Measurements from ENCODE around the gene LDLR.
A peak's percentile ranks its signal among the peaks of the same experiment; 100 is the strongest.
"Not testable (repeated sequence)": the region's sequence is repeated elsewhere in the genome, so short reads cannot be mapped to it uniquely, and the experiment has no call there.

The LDLR gene

DNA sequence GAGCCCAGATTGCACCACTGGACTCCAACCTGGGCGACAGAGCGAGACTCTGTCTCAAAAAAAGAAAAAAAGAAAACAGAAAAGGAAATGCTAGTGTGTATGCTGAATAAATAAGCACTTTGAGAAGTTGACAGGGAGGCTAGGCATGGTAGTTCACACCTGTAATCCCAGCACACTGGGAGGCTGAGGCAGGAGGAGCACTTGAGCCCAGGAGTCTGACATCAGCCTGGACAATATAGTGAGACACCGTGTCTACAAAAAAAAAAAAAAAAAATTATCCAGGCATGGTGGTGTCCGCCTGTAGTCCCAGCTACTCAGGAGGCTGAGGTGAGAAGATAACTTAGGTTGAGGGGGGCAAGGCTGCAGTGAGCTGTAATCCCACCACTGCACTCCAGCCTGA lies 19.1 kb upstream of the LDLR start:
- no peak for DNase-seq (ENCODE audit: low read depth, low spot score)

DNA sequence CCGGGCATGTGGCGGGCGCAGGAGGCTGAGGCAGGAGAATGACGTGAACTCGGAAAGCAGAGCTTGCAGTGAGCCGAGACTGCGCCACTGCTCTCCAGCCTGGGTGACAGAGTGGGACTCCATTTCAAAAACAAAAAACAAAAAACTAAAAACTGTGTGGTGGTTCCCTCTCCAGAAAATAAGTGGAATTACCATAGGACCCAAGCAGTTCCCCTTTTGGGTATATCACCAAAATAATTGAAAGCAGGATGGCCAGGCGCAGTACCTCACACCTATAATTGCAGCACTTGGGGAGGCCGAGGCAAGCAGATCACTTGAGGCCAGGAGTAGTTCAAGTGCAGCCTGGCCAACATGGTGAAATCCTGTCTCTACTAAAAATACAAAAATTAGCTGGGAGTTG lies 15.7 kb upstream of the LDLR start:
- no peak for DNase-seq (ENCODE audit: low read depth, low spot score)

DNA sequence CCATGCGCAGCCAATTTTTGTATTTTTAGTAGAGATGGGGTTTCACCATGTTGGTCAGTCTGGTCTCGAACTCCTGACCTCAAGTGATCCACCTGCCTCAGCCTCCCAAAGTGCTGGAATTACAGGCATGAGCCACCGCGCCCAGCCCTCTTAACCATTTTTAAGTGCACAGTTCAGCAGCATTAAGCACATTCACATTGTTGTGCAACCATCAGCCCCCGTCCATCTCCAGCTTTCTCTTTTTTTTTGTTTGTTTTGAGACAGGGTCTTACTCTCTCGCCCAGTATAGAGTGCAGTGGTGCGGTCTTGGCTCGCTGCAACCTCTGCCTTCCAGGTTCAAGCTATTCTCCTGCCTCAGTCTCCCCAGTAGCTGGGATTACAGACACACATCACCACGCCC lies 12.5 kb upstream of the LDLR start:
- not testable (repeated sequence) for DNase-seq (ENCODE audit: low read depth, low spot score)

DNA sequence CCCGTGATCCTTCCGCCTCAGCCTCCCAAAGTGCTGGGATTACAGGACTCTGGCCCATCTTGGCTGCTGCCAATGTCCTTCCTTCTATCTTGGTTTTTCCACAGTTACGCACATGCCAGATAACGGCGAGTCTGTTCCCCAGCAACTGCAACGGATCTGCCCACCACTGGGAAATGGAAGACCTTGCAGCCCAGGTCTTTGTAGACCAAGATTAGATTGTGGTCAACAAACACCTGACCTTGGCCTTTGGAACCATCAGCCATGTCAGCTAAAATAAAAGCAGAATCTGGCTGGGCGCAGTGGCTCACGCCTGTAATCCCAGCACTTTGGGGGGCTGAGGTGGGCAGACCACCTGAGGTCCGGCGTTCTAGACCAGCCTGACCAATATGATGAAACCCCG lies 10.4 kb upstream of the LDLR start:
- DNase-seq (ENCODE audit: low read depth, low spot score), result no peak

DNA sequence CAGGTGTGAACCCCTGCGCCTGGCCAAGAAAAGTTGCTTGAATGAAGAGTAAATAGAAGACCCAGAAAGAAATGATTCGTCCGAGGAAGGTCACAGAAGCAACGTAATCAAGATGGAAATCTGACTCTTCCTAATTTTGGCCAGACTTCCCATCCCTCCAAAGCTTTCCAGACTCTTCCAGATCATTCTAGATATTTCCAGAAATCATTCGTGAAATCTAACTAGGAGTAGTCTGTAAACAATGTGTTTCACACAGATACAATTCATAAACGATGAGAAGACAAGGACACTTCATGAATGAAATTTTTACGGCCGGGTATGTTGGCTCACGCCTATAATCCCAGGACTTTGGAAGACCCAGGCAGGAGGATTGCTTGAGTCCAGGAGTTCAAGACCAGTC lies 9.3 kb upstream of the LDLR start:
- DNase-seq (ENCODE audit: low read depth, low spot score), result no peak

DNA sequence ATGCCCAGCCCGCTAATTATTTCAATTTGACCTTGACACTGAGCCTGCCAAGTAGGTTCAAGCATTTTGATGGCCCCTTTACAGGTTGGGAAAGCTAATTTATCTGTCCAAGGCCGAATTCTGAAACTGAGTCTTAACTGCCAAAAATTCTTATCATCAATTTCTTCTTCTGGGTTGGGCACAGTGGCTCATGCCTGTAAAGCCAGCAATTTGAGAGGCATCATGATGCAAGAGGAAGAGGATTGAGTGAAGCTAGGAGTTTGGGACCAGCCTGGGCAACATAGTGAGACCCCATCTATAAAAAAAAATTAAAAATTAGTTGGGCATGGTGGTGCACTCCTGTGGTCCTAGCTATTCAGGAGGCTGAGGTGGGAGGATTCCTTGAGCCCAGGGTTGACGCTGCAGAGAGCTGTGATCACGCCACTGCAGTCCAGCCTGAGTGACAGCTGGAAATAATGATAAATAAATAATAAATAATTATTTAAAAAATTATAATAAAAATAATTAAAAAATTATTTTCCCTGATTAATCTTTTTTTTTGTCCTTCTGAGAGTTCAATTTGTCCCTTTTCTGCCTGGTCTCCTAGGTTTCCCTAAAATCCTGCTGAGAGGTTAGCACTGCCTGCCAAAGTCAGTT lies 1.3 kb upstream of the LDLR start:
- no peak for DNase-seq (ENCODE audit: low read depth, low spot score)

DNA sequence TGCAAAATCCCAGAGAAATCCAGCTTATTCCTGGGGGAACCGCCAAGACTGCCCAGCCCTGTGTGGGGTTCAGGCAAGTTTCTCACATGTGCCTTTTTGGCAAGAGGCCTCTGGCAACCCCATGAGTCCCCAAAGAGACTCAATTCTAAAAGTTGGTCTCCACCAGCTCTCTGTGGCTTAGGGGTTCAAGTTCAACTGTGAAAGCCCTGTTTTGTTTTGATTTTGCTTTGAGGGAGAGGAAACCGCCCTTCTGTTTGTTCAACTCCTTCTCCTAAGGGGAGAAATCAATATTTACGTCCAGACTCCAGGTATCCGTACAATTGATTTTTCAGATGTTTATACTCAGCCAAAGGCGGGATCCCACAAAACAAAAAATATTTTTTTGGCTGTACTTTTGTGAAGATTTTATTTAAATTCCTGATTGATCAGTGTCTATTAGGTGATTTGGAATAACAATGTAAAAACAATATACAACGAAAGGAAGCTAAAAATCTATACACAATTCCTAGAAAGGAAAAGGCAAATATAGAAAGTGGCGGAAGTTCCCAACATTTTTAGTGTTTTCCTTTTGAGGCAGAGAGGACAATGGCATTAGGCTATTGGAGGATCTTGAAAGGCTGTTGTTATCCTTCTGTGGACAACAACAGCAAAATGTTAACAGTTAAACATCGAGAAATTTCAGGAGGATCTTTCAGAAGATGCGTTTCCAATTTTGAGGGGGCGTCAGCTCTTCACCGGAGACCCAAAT lies 583 bp upstream of the LDLR start:
- no peak for DNase-seq (ENCODE audit: low read depth, low spot score)

DNA sequence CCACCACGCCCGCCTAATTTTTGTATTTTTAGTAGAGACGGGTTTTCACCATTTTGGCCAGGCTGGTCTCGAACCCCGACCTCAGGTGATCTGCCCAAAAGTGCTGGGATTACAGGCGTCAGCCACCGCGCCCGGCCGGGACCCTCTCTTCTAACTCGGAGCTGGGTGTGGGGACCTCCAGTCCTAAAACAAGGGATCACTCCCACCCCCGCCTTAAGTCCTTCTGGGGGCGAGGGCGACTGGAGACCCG lies 676 bp downstream of the LDLR start:
- not testable (repeated sequence) for DNase-seq (ENCODE audit: low read depth, low spot score)

DNA sequence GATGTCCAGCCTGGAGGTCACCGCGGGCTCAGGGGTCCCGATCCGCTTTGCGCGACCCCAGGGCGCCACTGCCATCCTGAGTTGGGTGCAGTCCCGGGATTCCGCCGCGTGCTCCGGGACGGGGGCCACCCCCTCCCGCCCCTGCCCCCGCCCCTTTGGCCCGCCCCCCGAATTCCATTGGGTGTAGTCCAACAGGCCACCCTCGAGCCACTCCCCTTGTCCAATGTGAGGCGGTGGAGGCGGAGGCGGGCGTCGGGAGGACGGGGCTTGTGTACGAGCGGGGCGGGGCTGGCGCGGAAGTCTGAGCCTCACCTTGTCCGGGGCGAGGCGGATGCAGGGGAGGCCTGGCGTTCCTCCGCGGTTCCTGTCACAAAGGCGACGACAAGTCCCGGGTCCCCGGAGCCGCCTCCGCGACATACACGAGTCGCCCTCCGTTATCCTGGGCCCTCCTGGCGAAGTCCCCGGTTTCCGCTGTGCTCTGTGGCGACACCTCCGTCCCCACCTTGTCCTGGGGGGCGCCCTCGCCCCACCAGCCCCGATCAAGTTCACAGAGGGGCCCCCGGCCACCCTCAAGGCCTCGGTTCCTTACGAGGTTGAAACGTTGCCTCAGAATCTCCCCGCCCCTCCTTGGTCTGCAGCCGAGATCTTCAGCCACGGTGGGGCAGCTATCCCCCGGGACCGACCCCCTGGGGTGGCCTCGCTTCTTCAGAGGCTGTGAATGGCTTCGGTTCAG lies 1.2 kb downstream of the LDLR start:
- peak; percentile 98 for DNase-seq (ENCODE audit: low read depth, low spot score)

DNA sequence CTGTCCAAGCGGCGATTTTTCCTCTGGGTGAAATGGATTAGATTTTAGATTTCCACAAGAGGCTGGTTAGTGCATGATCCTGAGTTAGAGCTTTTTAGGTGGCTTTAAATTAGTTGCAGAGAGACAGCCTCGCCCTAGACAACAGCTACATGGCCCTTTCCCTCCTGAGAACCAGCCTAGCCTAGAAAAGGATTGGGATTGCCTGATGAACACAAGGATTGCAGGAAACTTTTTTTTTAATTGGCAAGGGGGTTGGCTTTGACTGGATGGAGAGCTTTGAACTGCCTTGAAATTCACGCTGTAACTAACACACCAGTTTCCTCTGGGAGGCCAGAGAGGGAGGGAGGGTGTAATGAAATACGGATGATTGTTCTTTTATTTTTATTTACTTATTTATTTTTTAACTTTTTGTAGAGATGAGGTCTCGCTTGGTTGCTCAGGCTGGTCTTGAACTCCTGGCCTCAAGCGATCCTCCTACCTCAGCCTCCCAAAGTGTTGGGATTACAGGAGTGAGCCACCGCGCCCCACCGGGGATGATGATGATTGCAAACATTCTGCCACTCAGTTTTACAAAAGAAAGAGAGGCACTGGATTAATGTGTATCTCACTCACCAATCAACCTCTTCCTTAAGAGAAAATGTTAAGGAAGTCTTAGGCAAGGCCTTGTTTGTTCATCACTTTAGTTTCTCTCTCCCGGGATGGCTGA lies 1.9 kb downstream of the LDLR start:
- DNase-seq (ENCODE audit: low read depth, low spot score), result no peak

DNA sequence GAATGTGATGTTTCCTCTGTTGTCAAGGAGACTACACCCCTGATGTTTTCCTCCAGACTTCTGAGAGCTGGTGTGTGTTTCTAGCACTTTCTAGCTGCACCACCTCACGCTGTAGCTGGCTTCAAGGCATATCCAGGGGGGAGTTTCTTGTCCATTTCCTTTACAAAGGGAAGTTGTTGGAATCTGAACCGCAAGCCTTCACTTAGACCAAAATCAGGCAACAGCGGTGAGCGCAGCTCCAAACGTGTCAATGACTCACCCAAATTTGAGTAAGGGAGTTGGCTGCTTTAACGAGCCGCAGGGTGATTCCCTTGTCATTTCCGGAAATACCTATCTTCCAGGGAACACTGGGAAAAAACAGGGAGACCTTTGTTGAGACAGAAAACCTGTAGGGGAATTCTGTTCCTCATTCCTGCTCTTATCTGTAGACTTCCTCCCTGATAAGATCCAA lies 2.5 kb downstream of the LDLR start:
- DNase-seq (ENCODE audit: low read depth, low spot score), result peak; percentile 97

DNA sequence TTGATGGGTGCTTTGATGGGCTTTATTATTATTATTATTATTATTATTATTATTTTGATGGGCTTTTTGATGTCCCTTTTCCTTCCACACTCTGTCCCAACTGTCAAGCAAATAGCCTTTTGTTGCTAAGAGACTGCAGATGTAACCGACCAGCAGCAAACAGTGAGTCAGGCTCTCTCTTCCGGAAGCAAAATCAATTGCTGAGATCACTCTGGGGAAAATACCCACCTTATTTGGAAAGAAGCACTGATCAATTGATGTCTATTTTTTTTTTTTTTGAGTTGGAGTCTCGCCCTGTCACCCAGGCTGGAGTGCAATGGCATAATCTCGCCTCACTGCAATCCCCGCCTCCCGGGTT lies 2.9 kb downstream of the LDLR start:
- peak; percentile 74 for DNase-seq (ENCODE audit: low read depth, low spot score)

DNA sequence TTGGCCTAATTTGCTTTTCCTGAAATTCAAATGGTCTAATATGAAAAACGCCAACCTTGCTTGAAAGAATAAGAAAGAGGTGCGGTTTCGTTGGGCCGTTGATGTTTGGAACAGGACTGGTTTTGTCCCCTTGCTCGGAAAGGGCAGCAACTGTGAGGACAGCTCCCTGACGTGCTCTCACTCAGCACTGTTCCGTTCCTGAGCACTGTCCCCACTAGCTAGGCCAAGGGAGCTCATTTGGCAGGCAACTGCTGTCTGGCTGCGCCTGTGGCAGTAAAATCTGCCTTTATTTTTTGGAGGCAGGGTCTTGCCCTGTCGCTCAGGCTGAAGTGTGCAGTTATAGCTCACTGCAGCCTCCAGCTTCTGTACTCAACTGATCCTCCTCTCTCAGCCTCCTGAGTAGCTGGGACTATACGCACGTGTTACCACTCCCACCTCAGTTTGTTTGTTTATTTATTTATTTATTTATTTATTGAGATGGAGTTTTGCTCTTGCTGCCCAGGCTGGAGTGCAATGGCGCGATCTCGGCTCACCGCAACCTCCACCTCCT lies 4.5 kb downstream of the LDLR start:
- no peak for DNase-seq (ENCODE audit: low read depth, low spot score)

DNA sequence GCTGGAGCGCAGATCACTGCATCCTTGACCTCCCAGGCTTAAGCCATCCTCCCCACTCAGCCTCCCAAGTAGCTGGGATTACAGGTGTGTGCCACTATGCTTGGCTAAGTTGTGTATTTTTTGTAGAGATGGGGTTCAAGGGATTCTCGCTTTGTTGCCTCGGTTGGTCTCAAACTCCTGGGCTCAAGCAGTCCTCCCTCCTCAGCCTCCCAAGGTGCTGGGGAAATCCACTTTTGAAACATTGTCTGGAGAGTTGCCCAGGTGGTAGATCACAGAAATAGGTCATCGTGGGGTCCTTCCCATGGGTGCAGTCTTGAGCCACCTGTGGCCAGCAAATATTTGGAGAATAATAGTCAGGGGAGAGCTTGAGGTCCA lies 5.2 kb downstream of the LDLR start:
- no peak for DNase-seq (ENCODE audit: low read depth, low spot score)

DNA sequence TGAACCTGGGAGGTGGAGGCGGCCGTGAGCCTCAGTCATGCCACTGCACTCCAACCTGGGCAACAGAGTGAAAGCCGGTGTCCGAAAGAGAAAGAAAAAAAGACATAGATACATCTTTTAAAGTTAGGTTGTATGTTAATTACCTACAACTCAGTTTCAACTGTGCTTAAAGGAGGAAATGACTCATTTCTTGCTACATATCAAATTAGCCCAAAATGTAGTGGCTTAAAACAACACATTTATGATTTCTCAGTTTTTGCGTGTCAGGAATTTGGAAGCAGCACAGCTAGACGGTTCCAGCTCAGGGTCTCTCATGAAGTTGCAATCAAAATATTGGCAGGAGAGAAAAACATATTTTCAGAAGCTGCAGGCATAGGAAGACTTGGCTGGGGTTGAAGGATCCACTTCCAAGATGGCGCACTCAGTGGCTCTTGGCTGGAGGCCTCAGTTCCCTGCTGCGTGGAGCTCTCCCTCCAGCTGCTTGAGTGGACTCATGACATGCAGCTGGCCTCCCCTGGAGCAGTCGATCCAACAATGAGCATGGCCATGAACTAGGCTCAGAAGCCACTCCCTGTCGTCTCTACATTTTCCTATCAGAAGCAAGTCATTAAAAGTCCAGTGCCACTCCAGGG lies 7.1 kb downstream of the LDLR start:
- DNase-seq (ENCODE audit: low read depth, low spot score), result peak; percentile 62

DNA sequence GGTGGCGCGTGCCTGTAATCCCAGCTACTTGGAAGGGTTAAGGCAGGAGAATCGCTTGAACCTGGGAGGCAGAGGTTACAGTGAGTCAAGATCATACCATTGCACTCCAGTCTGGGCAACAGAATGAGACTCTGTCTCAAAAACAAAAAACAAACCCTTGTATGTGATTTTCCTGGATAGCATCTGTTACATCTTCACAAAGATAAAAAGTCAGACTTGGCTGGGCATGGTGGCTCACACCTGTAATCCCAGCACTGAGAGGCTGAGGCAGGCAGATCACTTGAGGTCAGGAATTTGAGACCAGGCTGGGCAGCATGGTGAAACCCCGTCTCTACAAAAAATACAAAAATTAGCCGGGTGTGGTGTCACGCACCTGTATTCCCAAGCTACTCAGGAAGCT lies 8.1 kb downstream of the LDLR start:
- DNase-seq (ENCODE audit: low read depth, low spot score), result not testable (repeated sequence)

DNA sequence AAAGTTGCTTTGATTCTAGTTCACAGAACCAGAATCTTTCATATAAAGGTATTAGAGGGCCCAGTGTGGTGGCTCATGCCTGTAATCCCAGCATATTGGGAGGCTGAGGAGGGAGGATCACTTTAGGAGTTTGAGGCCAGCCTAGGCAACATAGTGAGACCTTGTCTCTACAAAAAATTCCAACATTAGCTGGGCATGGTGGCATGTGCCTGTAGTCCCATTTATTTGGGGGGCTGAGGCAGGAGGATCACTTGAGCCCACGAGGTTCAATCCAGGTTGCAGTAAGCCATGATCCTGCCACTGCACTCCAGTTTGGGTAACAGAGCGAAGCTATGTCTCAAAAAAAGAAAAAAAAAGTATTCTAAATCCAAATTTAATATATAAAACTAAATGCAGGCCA lies 9.1 kb downstream of the LDLR start:
- no peak for DNase-seq (ENCODE audit: low read depth, low spot score)

DNA sequence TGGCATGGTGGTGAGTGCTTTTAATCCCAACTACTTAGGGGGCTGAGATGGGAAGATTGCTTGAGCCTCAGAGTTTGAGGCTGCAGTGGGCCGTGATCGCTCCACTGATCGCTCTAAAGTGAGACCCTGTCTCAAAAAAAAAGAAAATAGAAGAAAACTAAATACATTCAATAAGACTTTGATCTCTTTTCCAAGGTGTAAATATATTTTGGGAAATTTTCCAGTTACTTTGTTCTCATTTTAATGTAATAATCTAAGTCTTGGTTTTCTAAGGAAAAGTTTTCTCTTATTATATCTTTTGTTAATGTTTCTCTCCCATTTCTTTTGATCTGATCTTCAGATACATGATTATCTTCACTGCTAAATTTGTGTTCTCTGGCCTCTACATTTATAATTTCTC lies 9.6 kb downstream of the LDLR start:
- no peak for DNase-seq (ENCODE audit: low read depth, low spot score)

DNA sequence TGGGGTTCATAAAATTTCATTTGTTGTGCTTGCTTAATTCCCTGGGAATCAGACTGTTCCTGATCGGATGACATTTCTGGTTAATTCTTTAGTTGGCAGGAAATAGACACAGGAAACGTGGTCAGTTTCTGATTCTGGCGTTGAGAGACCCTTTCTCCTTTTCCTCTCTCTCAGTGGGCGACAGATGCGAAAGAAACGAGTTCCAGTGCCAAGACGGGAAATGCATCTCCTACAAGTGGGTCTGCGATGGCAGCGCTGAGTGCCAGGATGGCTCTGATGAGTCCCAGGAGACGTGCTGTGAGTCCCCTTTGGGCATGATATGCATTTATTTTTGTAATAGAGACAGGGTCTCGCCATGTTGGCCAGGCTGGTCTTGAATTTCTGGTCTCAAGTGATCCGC lies 10.8 kb downstream of the LDLR start:
- DNase-seq (ENCODE audit: low read depth, low spot score), result no peak

DNA sequence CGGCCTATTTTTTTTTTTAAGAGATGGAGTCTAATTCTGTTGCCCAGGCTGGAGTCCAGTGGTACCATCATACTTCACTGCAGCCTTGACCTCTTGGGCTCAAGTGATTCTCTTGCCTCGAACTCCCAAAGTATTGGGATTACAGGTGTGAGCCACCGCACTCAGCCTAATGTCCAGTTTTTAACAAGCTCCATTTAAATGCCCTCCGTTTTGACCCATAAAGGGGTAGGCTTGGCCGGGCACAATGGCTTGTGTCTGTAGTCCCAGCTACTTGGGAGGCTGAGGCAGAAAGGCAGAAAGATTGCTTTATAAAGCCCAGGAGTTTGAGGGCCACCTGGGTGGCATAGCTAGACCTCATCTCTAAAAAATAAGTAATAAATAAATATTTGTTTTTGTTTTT lies 11.8 kb downstream of the LDLR start:
- no peak for DNase-seq (ENCODE audit: low read depth, low spot score)

DNA sequence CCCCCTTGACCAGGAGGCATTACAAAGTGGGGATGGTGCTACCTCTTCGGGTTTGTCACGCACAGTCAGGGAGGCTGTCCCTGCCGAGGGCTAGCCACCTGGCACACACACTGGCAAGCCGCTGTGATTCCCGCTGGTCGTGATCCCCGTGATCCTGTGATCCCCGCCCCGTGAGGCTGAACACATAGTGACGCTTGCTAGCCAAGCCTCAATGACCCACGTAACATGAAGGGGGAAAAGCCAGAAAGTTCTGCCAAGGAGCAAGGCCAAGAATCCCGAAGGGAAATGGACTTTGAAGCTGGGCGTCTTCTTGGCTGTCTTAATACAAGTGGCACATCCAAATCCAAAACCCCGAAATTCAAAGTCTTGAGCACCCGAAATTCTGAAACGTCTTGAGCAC lies 13.7 kb downstream of the LDLR start:
- no peak for DNase-seq (ENCODE audit: low read depth, low spot score)

DNA sequence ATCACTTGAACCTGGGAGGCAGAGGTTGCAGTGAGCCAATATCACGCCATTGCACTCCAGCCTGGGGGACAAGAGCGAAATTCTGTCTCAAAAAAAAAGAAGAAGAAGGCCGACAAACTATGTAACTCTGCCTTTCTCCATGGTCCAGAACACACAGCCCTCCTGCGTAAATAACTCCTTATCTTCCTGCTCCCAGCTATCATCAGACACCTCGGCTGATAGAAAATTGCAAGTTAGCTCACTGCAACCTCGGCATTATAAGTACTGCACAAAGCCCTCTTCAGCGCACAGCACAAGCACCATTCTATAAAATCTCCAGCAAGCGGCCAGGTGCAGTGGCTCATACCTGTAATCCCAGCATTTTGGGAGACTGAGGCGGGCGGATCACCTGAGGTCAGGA lies 14.4 kb downstream of the LDLR start:
- DNase-seq (ENCODE audit: low read depth, low spot score), result not testable (repeated sequence)
